ENCODE results near the gene ENTPD3. TPM values are rescaled to one million over a fixed set of nuclear protein-coding genes. Genes with fewer than 3 reads are reported as not detected.

Gene ENTPD3
- total RNA-seq, 2 donors from 2014 or later, result 3.0 TPM; not detected in 1

- no peaks in the 10 kb centered on the region for H3K27me3 ChIP-seq (replicated peaks; ENCODE audit: insufficient read depth)
- H3K9me3 ChIP-seq, result no peaks in the 10 kb centered on the region
- H3K27ac ChIP-seq, result no peak overlapping the region
- H3K4me3 ChIP-seq, result no peak overlapping the region
- ATAC-seq (ENCODE audit: insufficient number of reproducible peaks, low FRiP score, low read depth), result no peak
- no peaks in the 10 kb centered on the region for H3K36me3 ChIP-seq
- H3K4me1 ChIP-seq (ENCODE audit: control insufficient read depth in 1 of 2, low read depth in 2 of 2), result no peaks in the 10 kb centered on the region
- no peak for TF ChIP-seq CTCF (IDR thresholded peaks at IDR 0.05)
- no peak for DNase-seq (ENCODE audit: low spot score)
Observed at GRCh38 chr3:40350529-40350928, 36.5 kb upstream of the ENTPD3 start.

- no peak for TF ChIP-seq CTCF (IDR thresholded peaks at IDR 0.05)
- no peak overlapping the region for H3K27ac ChIP-seq
- no peaks in the 10 kb centered on the region for H3K4me1 ChIP-seq (ENCODE audit: control insufficient read depth in 1 of 2, low read depth in 2 of 2)
- no peaks in the 10 kb centered on the region for H3K36me3 ChIP-seq
- DNase-seq (ENCODE audit: low spot score), result no peak
- no peak overlapping the region for H3K4me3 ChIP-seq
- H3K9me3 ChIP-seq, result no peaks in the 10 kb centered on the region
- no peaks in the 10 kb centered on the region for H3K27me3 ChIP-seq (replicated peaks; ENCODE audit: insufficient read depth)
- ATAC-seq (ENCODE audit: insufficient number of reproducible peaks, low FRiP score, low read depth), result no peak
Observed at GRCh38 chr3:40355410-40355809, 31.6 kb upstream of the ENTPD3 start.

- DNase-seq (ENCODE audit: low spot score), result no peak
- no peak overlapping the region for H3K27ac ChIP-seq
- H3K9me3 ChIP-seq, result no peaks in the 10 kb centered on the region
- no peak for ATAC-seq (ENCODE audit: insufficient number of reproducible peaks, low FRiP score, low read depth)
- H3K4me3 ChIP-seq, result no peak overlapping the region
- H3K36me3 ChIP-seq, result no peaks in the 10 kb centered on the region
- no peaks in the 10 kb centered on the region for H3K4me1 ChIP-seq (ENCODE audit: control insufficient read depth in 1 of 2, low read depth in 2 of 2)
- H3K27me3 ChIP-seq (replicated peaks; ENCODE audit: insufficient read depth), result no peaks in the 10 kb centered on the region
- no peak for TF ChIP-seq CTCF (IDR thresholded peaks at IDR 0.05)
Observed at GRCh38 chr3:40358454-40358853, 28.5 kb upstream of the ENTPD3 start.

- no peak for TF ChIP-seq CTCF (IDR thresholded peaks at IDR 0.05)
- Histone ChIP-seq H3K27me3 (replicated peaks; ENCODE audit: insufficient read depth) (no peaks in the 10 kb centered on the region), H3K27ac (no peak overlapping the region), H3K9me3 (no peaks in the 10 kb centered on the region), H3K4me3 (no peak overlapping the region), H3K36me3 (no peaks in the 10 kb centered on the region), H3K4me1 (ENCODE audit: control insufficient read depth in 1 of 2, low read depth in 2 of 2) (no peaks in the 10 kb centered on the region)
- no peak for ATAC-seq (ENCODE audit: insufficient number of reproducible peaks, low FRiP score, low read depth)
- no peak for DNase-seq (ENCODE audit: low spot score)
Observed at GRCh38 chr3:40363674-40364073, 23.3 kb upstream of the ENTPD3 start.

- no peaks in the 10 kb centered on the region for H3K27me3 ChIP-seq (replicated peaks; ENCODE audit: insufficient read depth)
- TF ChIP-seq CTCF (IDR thresholded peaks at IDR 0.05), result no peak
- H3K4me3 ChIP-seq, result no peak overlapping the region
- H3K9me3 ChIP-seq, result no peaks in the 10 kb centered on the region
- no peak overlapping the region for H3K27ac ChIP-seq
- no peak for ATAC-seq (ENCODE audit: insufficient number of reproducible peaks, low FRiP score, low read depth)
- H3K4me1 ChIP-seq (ENCODE audit: control insufficient read depth in 1 of 2, low read depth in 2 of 2), result no peaks in the 10 kb centered on the region
- H3K36me3 ChIP-seq, result no peaks in the 10 kb centered on the region
- DNase-seq (ENCODE audit: low spot score), result no peak
Observed at GRCh38 chr3:40366203-40367162, 20.5 kb upstream of the ENTPD3 start.
